Thyroid gland (tissue), 4 donors: ENCODE measurements around the gene KREMEN2. TPM values are rescaled to one million over a fixed set of nuclear protein-coding genes. Genes with fewer than 3 reads are reported as not detected.
"Not testable (repeated sequence)": the region's sequence is repeated elsewhere in the genome, so short reads cannot be mapped to it uniquely, and the experiment has no call there.

ENCODE experiments used
- DNase-seq, 2 donors: peaks; one replicate each; pipeline ENCODE4 v3.0.0-alpha.2; 2019
- H3K27ac ChIP-seq, 3 donors: fragments of 200-600 bp; sonication (generic); 1 replicate in 2 of 3; 2 replicates in 1 of 3; pipeline ENCODE4 v1.5.1; 2016 to 2019; ENCODE audit warnings: mild to moderate bottlenecking in 1 of 3, moderate library complexity in 1 of 3
- H3K27me3 ChIP-seq: fragments of 200-600 bp; sonication (generic); one replicate; pipeline ENCODE4 v1.5.1; 2019
- H3K36me3 ChIP-seq, 2 donors: fragments of 200-600 bp; sonication (generic); one replicate each; pipeline ENCODE4 v1.5.1; 2016 to 2019
- H3K4me1 ChIP-seq, 2 donors: fragments of 200-600 bp; sonication (generic); one replicate each; pipeline ENCODE4 v1.5.1; 2017 to 2019
- H3K4me3 ChIP-seq, 3 donors: fragments of 200-600 bp; sonication (generic); replicated peaks in 1 of 3; 1 replicate in 2 of 3; 2 replicates in 1 of 3; pipeline ENCODE4 v1.5.1; 2016; ENCODE audit warnings: mild to moderate bottlenecking in 1 of 3
- H3K9me3 ChIP-seq: fragments of 200-600 bp; sonication (generic); one replicate; pipeline ENCODE4 v1.5.1; 2017
- CTCF ChIP-seq, 6 experiments: fragments of 200-600 bp in 3 of 6; fragments of 450-650 bp in 3 of 6; sonication (generic) in 3 of 6; IDR thresholded peaks; one replicate each; pipeline ENCODE4 v1.5.1; 2016 to 2019; ENCODE audit warnings: antibody characterized with exemption in 6 of 6, mild to moderate bottlenecking in 2 of 6, inconsistent platforms in 1 of 6, moderate library complexity in 1 of 6
- POLR2A ChIP-seq, 2 donors: fragments of 450-650 bp; IDR thresholded peaks; one replicate each; pipeline ENCODE4 v1.6.1; 2017; ENCODE audit warnings: antibody characterized with exemption in 2 of 2, mild to moderate bottlenecking in 2 of 2, moderate library complexity in 1 of 2
- WGBS, 2 donors: methylation state at CpG; one replicate each; pipeline ENCODE4 v1.1.5; 2017; 5-methylcytosine and 5-hydroxymethylcytosine counted together
- intact Hi-C: fragments of 100-400 bp; cut with DNase I; formaldehyde crosslinking; loops from one replicate; pipeline ENCODE4 v1.15.1; 2023
- total RNA-seq, 4 donors: library from RNA; depleted of rRNA; stranded (reverse); fragments of >200 nt; gene quantifications; one replicate each; pipeline ENCODE4 v1.2.3, GENCODE V29; 2016

Gene KREMEN2
- total RNA-seq, 4 donors from 2014 or later: not detected

GRCh38 chr16:2928796-2929195, 35.3 kb upstream of the KREMEN2 start:
- peaks cover 0 to 5% of the 10 kb centered on the region in 2 donors for H3K4me1 ChIP-seq
- H3K9me3 ChIP-seq: no peaks in the 10 kb centered on the region
- no peak overlapping the region for H3K4me3 ChIP-seq
- TF ChIP-seq POLR2A (IDR thresholded peaks at IDR 0.05): no peak
- TF ChIP-seq CTCF (IDR thresholded peaks at IDR 0.05): no peak
- WGBS, 2 donors: 83 to 89% methylated on average over 7 to 8 of the region's 11 CpGs
- H3K36me3 ChIP-seq: peaks cover 22% of the 10 kb centered on the region in 2 donors
- no peak for DNase-seq
- intact Hi-C loops: loop anchor here (5.0 kb wide), 1 partner anchor 56 kb away; no protein-coding TSS in a partner anchor
- H3K27me3 ChIP-seq: no peaks in the 10 kb centered on the region
- H3K27ac ChIP-seq: no peak overlapping the region

GRCh38 chr16:2929693-2930092, 34.4 kb upstream of the KREMEN2 start:
- Histone ChIP-seq H3K36me3 (peaks cover 30 to 31% of the 10 kb centered on the region in 2 donors), H3K4me1 (peaks cover 0 to 5% of the 10 kb centered on the region in 2 donors), H3K27me3 (no peaks in the 10 kb centered on the region), H3K9me3 (no peaks in the 10 kb centered on the region), H3K27ac (no peak overlapping the region), H3K4me3 (no peak overlapping the region)
- TF ChIP-seq POLR2A (IDR thresholded peaks at IDR 0.05) (no peak), CTCF (IDR thresholded peaks at IDR 0.05) (no peak)
- intact Hi-C loops: loop anchor here (5.0 kb wide), 1 partner anchor 57 kb away; no protein-coding TSS in a partner anchor
- no peak for DNase-seq
- WGBS, 2 donors: 95% methylated on average over 7 of the region's 14 CpGs; no CpG with 5 or more reads in 1 of the 2 donors

- no peak for TF ChIP-seq POLR2A (IDR thresholded peaks at IDR 0.05)
- no peak for TF ChIP-seq CTCF (IDR thresholded peaks at IDR 0.05)
- peaks cover 0 to 5% of the 10 kb centered on the region in 2 donors for H3K4me1 ChIP-seq
- no peak overlapping the region for H3K4me3 ChIP-seq
- DNase-seq: no peak
- H3K36me3 ChIP-seq: peaks cover 30 to 36% of the 10 kb centered on the region in 2 donors
- intact Hi-C loops: no loop called here
- no peaks in the 10 kb centered on the region for H3K27me3 ChIP-seq
- no peak overlapping the region for H3K27ac ChIP-seq
- no peaks in the 10 kb centered on the region for H3K9me3 ChIP-seq
- WGBS, 2 donors: 97% methylated on average over 10 to 15 of the region's 15 CpGs
These were observed 33.8 kb upstream of the KREMEN2 start for GRCh38 chr16:2930236-2930635.

GRCh38 chr16:2931231-2931914, 32.7 kb upstream of the KREMEN2 start:
- peaks cover 36 to 42% of the 10 kb centered on the region in 2 donors for H3K36me3 ChIP-seq
- WGBS, 2 donors: 89 to 90% methylated on average over 13 of the region's 13 CpGs
- intact Hi-C loops: not testable (repeated sequence)

DNA sequence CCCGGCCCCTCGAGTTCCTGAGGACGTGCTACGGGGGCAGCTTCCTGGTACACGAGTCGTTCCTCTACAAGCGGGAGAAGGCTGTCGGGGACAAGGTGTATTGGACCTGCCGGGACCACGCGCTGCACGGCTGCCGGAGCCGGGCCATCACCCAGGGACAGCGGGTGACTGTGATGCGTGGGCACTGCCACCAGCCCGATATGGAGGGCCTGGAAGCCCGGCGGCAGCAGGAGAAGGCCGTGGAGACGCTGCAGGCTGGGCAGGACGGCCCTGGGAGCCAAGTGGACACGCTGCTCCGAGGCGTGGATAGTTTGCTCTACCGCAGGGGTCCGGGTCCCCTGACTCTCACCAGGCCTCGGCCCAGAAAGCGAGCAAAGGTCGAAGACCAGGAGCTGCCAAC, 30.9 kb upstream of the KREMEN2 start:
- no peak for TF ChIP-seq CTCF (IDR thresholded peaks at IDR 0.05)
- TF ChIP-seq POLR2A (IDR thresholded peaks at IDR 0.05): no peak
- WGBS, 2 donors: 90 to 96% methylated on average over 16 to 24 of the region's 30 CpGs
- Histone ChIP-seq H3K4me3 (no peak overlapping the region), H3K36me3 (peaks cover 52 to 53% of the 10 kb centered on the region in 2 donors), H3K9me3 (no peaks in the 10 kb centered on the region), H3K27me3 (no peaks in the 10 kb centered on the region), H3K27ac (no peak overlapping the region), H3K4me1 (no peaks in the 10 kb centered on the region)
- intact Hi-C loops: no loop called here
- no peak for DNase-seq

More at GRCh38 chr16:2931231-2931914, 32.7 kb upstream of the KREMEN2 start:
- H3K9me3 ChIP-seq, H3K4me1 ChIP-seq, H3K27ac ChIP-seq, H3K27me3 ChIP-seq, H3K4me3 ChIP-seq, DNase-seq: not testable (repeated sequence)
